ENCODE data around the gene GALR1.

The GALR1 gene

GRCh38 chr18:77262643-77263465 is 13.2 kb downstream of the GALR1 start:
- Histone ChIP-seq H3K27ac (ENCODE audit: extremely low read depth, low read depth, low read length) (peak overlapping the region; percentile 61), H3K4me1 (ENCODE audit: control insufficient read depth, insufficient read depth, low read length) (peaks cover 18% of the 10 kb centered on the region), H3K36me3 (ENCODE audit: control insufficient read depth in 2 of 2, insufficient read depth in 1 of 2, low read length in 2 of 2) (no peaks in the 10 kb centered on the region; a peak in 1 of 3 replicates), H3K9me3 (ENCODE audit: control insufficient read depth, insufficient read depth, low read depth, low read length) (no peaks in the 10 kb centered on the region), H3K4me3 (ENCODE audit: low read depth, low read length) (no peak overlapping the region)
- ChIA-PET POLR2A (interaction anchor here (1.3 to 1.5 kb wide), 2 partner anchors 15 to 130 kb away, joined by 3 to 4 read pairs; partner anchors contain the start of gene MBP), CTCF (interaction anchor here (1.5 kb wide), 1 partner anchor 10 kb away, joined by 4 read pairs; no protein-coding TSS in a partner anchor)
- TF ChIP-seq ZNF692 (tag by site-specific recombination; IDR thresholded peaks at IDR 0.05) (0 out of 2 replicates have a peak, but pooled peaks have one; percentile 25), FEZF1 (tag by site-specific recombination; IDR thresholded peaks at IDR 0.05) (peak; percentile 79), PRDM6 (tag by site-specific recombination; IDR thresholded peaks at IDR 0.05) (peak; percentile 53), ZNF548 (tag by site-specific recombination; IDR thresholded peaks at IDR 0.05) (no peak), ZNF148 (tag by site-specific recombination; IDR thresholded peaks at IDR 0.05; ENCODE audit: borderline replicate concordance) (no peak), ZNF112 (tag by site-specific recombination; IDR thresholded peaks at IDR 0.05) (0 out of 2 replicates have a peak, but pooled peaks have one; percentile 13), OSR2 (tag by site-specific recombination; IDR thresholded peaks at IDR 0.05) (peak; percentile 20; the same call in 1 of the 2 replicates), ZNF658 (tag by site-specific recombination; IDR thresholded peaks at IDR 0.05) (no peak), TRIM28 (IDR thresholded peaks at IDR 0.05; ENCODE audit: borderline replicate concordance, low read length) (peak; percentile 43; the same call in 1 of the 2 replicates)

GRCh38 chr18:77263466-77263763 is 13.8 kb downstream of the GALR1 start:
- H3K9me3 ChIP-seq (ENCODE audit: control insufficient read depth, insufficient read depth, low read depth, low read length): no peaks in the 10 kb centered on the region
- H3K27ac ChIP-seq (ENCODE audit: extremely low read depth, low read depth, low read length): peak overlapping the region; percentile 41; the same call in 1 of the 2 replicates
- peaks cover 18% of the 10 kb centered on the region for H3K4me1 ChIP-seq (ENCODE audit: control insufficient read depth, insufficient read depth, low read length)
- no peak overlapping the region for H3K4me3 ChIP-seq (ENCODE audit: low read depth, low read length)
- H3K36me3 ChIP-seq (ENCODE audit: control insufficient read depth in 2 of 2, insufficient read depth in 1 of 2, low read length in 2 of 2): no peaks in the 10 kb centered on the region; a peak in 1 of 3 replicates
- no peak for TF ChIP-seq ZBTB44 (tag by site-specific recombination; IDR thresholded peaks at IDR 0.05)
- no peak for TF ChIP-seq KLF10 (tag by site-specific recombination; IDR thresholded peaks at IDR 0.05)
- TF ChIP-seq IKZF3 (tag by site-specific recombination; IDR thresholded peaks at IDR 0.05): no peak
- no peak for TF ChIP-seq ZNF221 (tag by site-specific recombination; IDR thresholded peaks at IDR 0.05; ENCODE audit: borderline replicate concordance)
- no peak for TF ChIP-seq ZNF214 (tag by site-specific recombination; IDR thresholded peaks at IDR 0.05; ENCODE audit: borderline replicate concordance)
- no peak for TF ChIP-seq ZSCAN30 (tag by site-specific recombination; IDR thresholded peaks at IDR 0.05)
- no peak for TF ChIP-seq ZNF776 (tag by site-specific recombination; IDR thresholded peaks at IDR 0.05; ENCODE audit: borderline replicate concordance)
- no peak for TF ChIP-seq ZNF394 (tag by site-specific recombination; IDR thresholded peaks at IDR 0.05; ENCODE audit: borderline replicate concordance)
- no peak for TF ChIP-seq ZFP3 (tag by site-specific recombination; IDR thresholded peaks at IDR 0.05; ENCODE audit: low read depth)
- no peak for TF ChIP-seq RBAK (tag by site-specific recombination; IDR thresholded peaks at IDR 0.05)
- ChIA-PET POLR2A (interaction anchor here (1.3 to 1.5 kb wide), 2 partner anchors 15 to 131 kb away, joined by 3 to 4 read pairs; partner anchors contain the start of gene MBP), CTCF (interaction anchor here (1.5 kb wide), 1 partner anchor 10 kb away, joined by 4 read pairs; no protein-coding TSS in a partner anchor)
